GM23338 (cell line): ENCODE results near the gene CHCHD6. TPM values are rescaled to one million over a fixed set of nuclear protein-coding genes. Genes with fewer than 3 reads are reported as not detected.

ENCODE experiments used
- ATAC-seq: fragments of 200-7000 bp; cut with Tn5 transposase; 3 replicates; pipeline ENCODE4 v1.9.1; 2020
- DNase-seq: peaks from one replicate; pipeline ENCODE4 v3.0.0-alpha.2; 2015; ENCODE audit warnings: low spot score
- H2AFZ ChIP-seq: fragments of 200-600 bp; sonication (generic); 2 replicates; pipeline ENCODE4 v1.8.0; 2016; ENCODE audit warnings: antibody characterized with exemption, mild to moderate bottlenecking, moderate library complexity
- H3F3A ChIP-seq: fragments of 200-600 bp; sonication (generic); replicated peaks from 2 replicates; pipeline ENCODE4 v1.8.0; 2017; ENCODE audit warnings: antibody characterized with exemption, mixed run types, low read depth
- H3K27ac ChIP-seq: fragments of 200-600 bp; sonication (generic); 2 replicates; pipeline ENCODE4 v1.6.1; 2016; ENCODE audit warnings: low read depth
- H3K27me3 ChIP-seq: fragments of 200-600 bp; sonication (generic); 2 replicates; pipeline ENCODE4 v1.8.0; 2016; ENCODE audit warnings: mild to moderate bottlenecking, mixed run types, moderate library complexity; ENCODE audit not compliant: insufficient read depth
- H3K36me3 ChIP-seq: fragments of 200-600 bp; sonication (generic); 2 replicates; pipeline ENCODE4 v1.8.0; 2016; ENCODE audit warnings: mild to moderate bottlenecking; ENCODE audit not compliant: insufficient read depth
- H3K4me1 ChIP-seq: fragments of 200-600 bp; sonication (generic); 2 replicates; pipeline ENCODE4 v1.8.0; 2016; ENCODE audit warnings: mild to moderate bottlenecking, moderate library complexity; ENCODE audit not compliant: insufficient read depth
- H3K4me2 ChIP-seq: fragments of 200-600 bp; sonication (generic); 2 replicates; pipeline ENCODE4 v1.7.1; 2017; ENCODE audit warnings: mixed run types
- H3K4me3 ChIP-seq: fragments of 200-600 bp; sonication (generic); 2 replicates; pipeline ENCODE4 v1.6.1; 2016; ENCODE audit warnings: mixed run types
- H3K79me2 ChIP-seq: fragments of 200-600 bp; sonication (generic); replicated peaks from 2 replicates; pipeline ENCODE4 v1.8.0; 2017; ENCODE audit warnings: mild to moderate bottlenecking; ENCODE audit not compliant: insufficient read depth
- H3K9me2 ChIP-seq: fragments of 200-600 bp; sonication (generic); 2 replicates; pipeline ENCODE4 v1.8.0; 2017; ENCODE audit not compliant: insufficient read depth
- H4K20me1 ChIP-seq: fragments of 200-600 bp; sonication (generic); replicated peaks from 2 replicates; pipeline ENCODE4 v1.8.0; 2017; ENCODE audit warnings: mild to moderate bottlenecking; ENCODE audit not compliant: insufficient read depth
- H3K27ac Mint-ChIP-seq: 2 replicates; pipeline ENCODE4 v1.8.0; 2020; ENCODE audit warnings: inconsistent platforms, mild to moderate bottlenecking, moderate library complexity, mixed read lengths
- H3K27me3 Mint-ChIP-seq: 3 replicates; pipeline ENCODE4 v1.8.0; 2022; ENCODE audit warnings: low read depth, mild to moderate bottlenecking, moderate library complexity, mixed read lengths, inconsistent platforms; ENCODE audit not compliant: insufficient read depth, poor library complexity
- H3K36me3 Mint-ChIP-seq: 3 replicates; pipeline ENCODE4 v1.8.0; 2021; ENCODE audit warnings: low read depth, mild to moderate bottlenecking, inconsistent platforms, moderate library complexity, mixed read lengths
- H3K4me1 Mint-ChIP-seq: 3 replicates; pipeline ENCODE4 v1.8.0; 2020; ENCODE audit warnings: mild to moderate bottlenecking, inconsistent platforms, mixed read lengths
- H3K4me3 Mint-ChIP-seq: 3 replicates; pipeline ENCODE4 v1.8.0; 2021; ENCODE audit warnings: moderate library complexity, mild to moderate bottlenecking, inconsistent platforms, mixed read lengths
- H3K9me3 Mint-ChIP-seq: 3 replicates; pipeline ENCODE4 v1.8.0; 2020; ENCODE audit warnings: moderate library complexity, mild to moderate bottlenecking, inconsistent platforms, mixed read lengths
- CREB1 ChIP-seq: fragments of 250-450 bp; sonication (Bioruptor Pico); IDR thresholded peaks from 2 replicates; pipeline ENCODE4 v1.5.0; 2020; ENCODE audit warnings: low read depth, mild to moderate bottlenecking, moderate library complexity
- CTCF ChIP-seq, 2 experiments: fragments of 200-600 bp in 1 of 2; sonication (generic) in 1 of 2; conservative IDR thresholded peaks; 2 replicates each; pipeline versions ENCODE4 v1.5.1 to v1.6.1; 2016 to 2017; ENCODE audit warnings: antibody characterized with exemption in 2 of 2, low read depth in 2 of 2, mild to moderate bottlenecking in 2 of 2, moderate library complexity in 1 of 2
- ETS1 ChIP-seq: IDR thresholded peaks from 2 replicates; pipeline ENCODE4 v1.6.1; 2016; ENCODE audit warnings: antibody characterized with exemption
- EZH2 ChIP-seq: fragments of 200-600 bp; sonication (generic); IDR thresholded peaks from one replicate; pipeline ENCODE4 v1.8.0; 2017; ENCODE audit warnings: antibody characterized with exemption, mild to moderate bottlenecking, low read depth; ENCODE audit not compliant: unreplicated experiment
- EZH2phosphoT487 ChIP-seq: fragments of 200-600 bp; sonication (generic); IDR thresholded peaks from one replicate; pipeline ENCODE4 v1.8.1; 2018; ENCODE audit warnings: antibody characterized with exemption; ENCODE audit not compliant: unreplicated experiment
- JUNB ChIP-seq: IDR thresholded peaks from one replicate; pipeline ENCODE4 v1.6.1; 2016; ENCODE audit warnings: antibody characterized with exemption; ENCODE audit not compliant: unreplicated experiment
- POLR2AphosphoS5 ChIP-seq: IDR thresholded peaks from 2 replicates; pipeline ENCODE4 v1.6.1; 2016; ENCODE audit warnings: antibody characterized with exemption, low read depth
- REST ChIP-seq: IDR thresholded peaks from one replicate; pipeline ENCODE4 v1.6.1; 2018; ENCODE audit warnings: antibody characterized with exemption; ENCODE audit not compliant: unreplicated experiment
- STAT1 ChIP-seq: IDR thresholded peaks from one replicate; pipeline ENCODE4 v1.6.1; 2016; ENCODE audit warnings: antibody characterized with exemption; ENCODE audit not compliant: unreplicated experiment
- ZNF114 ChIP-seq: fragments of 250-450 bp; sonication (Bioruptor Pico); IDR thresholded peaks from 2 replicates; pipeline ENCODE4 v1.5.0; 2020; ENCODE audit warnings: mild to moderate bottlenecking, moderate library complexity
- ZNF331 ChIP-seq: fragments of 250-450 bp; sonication (Bioruptor Pico); IDR thresholded peaks from 2 replicates; pipeline ENCODE4 v1.5.0; 2020; ENCODE audit warnings: low read depth, mild to moderate bottlenecking, moderate library complexity
- ZNF462 ChIP-seq: fragments of 250-450 bp; sonication (Bioruptor Pico); IDR thresholded peaks from 2 replicates; pipeline ENCODE4 v1.5.0; 2020; ENCODE audit warnings: mild to moderate bottlenecking, moderate library complexity
- polyA plus RNA-seq: library from polyadenylated mRNA; unstranded; fragments of >200 nt; fragmentation: Nextera tagmentation; extraction: Ambion mirVana; gene quantifications from 2 replicates; pipeline ENCODE4 v1.2.1, GENCODE V29; 2016
- total RNA-seq: library from RNA; depleted of rRNA; stranded (reverse); fragments of >200 nt; shearing (Covaris generic); gene quantifications from 2 replicates; pipeline ENCODE4 v1.2.3, GENCODE V29; 2014

CHCHD6 gene
- total and polyA plus RNA-seq, 2 experiments from 2014 or later: 28.8 to 43.0 TPM

DNA sequence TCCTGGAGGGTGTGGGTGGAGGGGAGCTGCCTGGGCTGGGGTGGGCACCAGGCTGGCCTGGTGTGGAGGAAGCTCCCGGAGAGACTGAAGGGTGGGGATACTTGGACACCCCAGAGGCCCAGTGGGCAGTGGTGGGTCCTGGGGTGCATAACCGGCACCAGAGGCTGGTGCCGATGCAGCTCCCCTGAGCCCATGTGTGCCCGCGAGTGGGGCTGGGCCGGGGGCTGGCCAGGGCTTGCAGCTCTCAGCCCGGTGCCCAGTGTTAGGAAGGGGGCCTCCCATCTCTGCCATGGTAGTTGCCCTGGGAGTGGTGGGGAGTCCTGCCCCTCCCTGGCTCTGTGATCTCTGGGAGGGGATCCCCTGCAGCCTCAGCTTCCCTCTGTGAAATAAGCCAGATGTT, 288.2 kb downstream of the CHCHD6 start (continued):
- TF ChIP-seq CTCF (conservative IDR thresholded peaks at IDR 0.05; ENCODE audit: low read depth in 2 of 2): no peak
- no peak for TF ChIP-seq EZH2phosphoT487
- no peak for TF ChIP-seq ZNF114 (CRISPR knock-in tag)

DNA sequence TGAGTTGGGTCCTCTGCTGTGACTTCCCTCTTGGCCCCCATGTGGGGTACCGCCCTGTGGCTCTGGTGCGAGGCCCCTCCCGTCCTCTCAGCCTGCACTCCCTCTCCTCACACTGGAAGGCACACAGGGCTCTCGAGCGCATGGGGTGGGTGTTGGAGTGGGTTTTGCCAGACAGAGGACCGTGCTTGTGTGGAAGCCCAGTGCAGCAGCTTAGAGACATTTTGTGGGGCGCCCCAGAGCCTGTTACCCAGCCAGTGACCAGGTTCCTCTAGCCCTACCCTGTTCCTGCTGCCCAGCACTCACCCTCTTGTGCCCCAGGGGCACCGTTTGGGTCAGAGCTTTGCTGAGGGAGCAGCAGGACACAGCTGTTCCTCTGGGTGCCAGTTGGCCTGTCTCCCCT, 288.7 kb downstream of the CHCHD6 start:
- Histone ChIP-seq H3K4me1 (no peaks in the 10 kb centered on the region), H4K20me1 (peaks cover 3% of the 10 kb centered on the region), H3F3A (no peaks in the 10 kb centered on the region), H3K36me3 (no peaks in the 10 kb centered on the region), H2AFZ (no peak overlapping the region), H3K79me2 (peaks cover 30% of the 10 kb centered on the region), H3K27me3 (no peaks in the 10 kb centered on the region), H3K27ac (no peak overlapping the region), H3K4me2 (no peak overlapping the region), H3K4me3 (no peak overlapping the region), H3K9me2 (no peaks in the 10 kb centered on the region)
- Mint-ChIP-seq H3K36me3 (peaks cover 9% of the 10 kb centered on the region), H3K4me3 (no peak overlapping the region), H3K27ac (no peak overlapping the region), H3K27me3 (peaks cover 10% of the 10 kb centered on the region), H3K4me1 (peaks cover 2% of the 10 kb centered on the region; the same call in 2 of the 3 replicates), H3K9me3 (no peaks in the 10 kb centered on the region)
- no peak for ATAC-seq
- no peak for DNase-seq
- TF ChIP-seq ZNF114 (CRISPR knock-in tag) (no peak), ZNF462 (CRISPR knock-in tag) (no peak), JUNB (no peak), REST (no peak), POLR2AphosphoS5 (no peak), EZH2 (no peak), EZH2phosphoT487 (no peak), STAT1 (no peak), ETS1 (no peak), CREB1 (CRISPR knock-in tag) (no peak), ZNF331 (CRISPR knock-in tag) (no peak)
